Activated CD4-positive, alpha-beta T cell treated with anti-CD3 and anti-CD28 coated beads for 4 hours (primary cell): ENCODE results near the gene MARCKS.
"Not testable (repeated sequence)": the region's sequence is repeated elsewhere in the genome, so short reads cannot be mapped to it uniquely, and the experiment has no call there.

Source experiments
- DNase-seq, 2 donors: peaks; one replicate each; pipeline ENCODE4 v3.0.0-alpha.2; 2020

MARCKS gene

GRCh38 chr6:113888493-113888892, 31.3 kb downstream of the MARCKS start:
- no peak for DNase-seq

GRCh38 chr6:113888956-113889630, 31.9 kb downstream of the MARCKS start:
- DNase-seq = no peak

GRCh38 chr6:113893451-113893850, 36.3 kb downstream of the MARCKS start:
- no peak for DNase-seq

GRCh38 chr6:113893866-113894265, 36.7 kb downstream of the MARCKS start:
- DNase-seq = no peak

- DNase-seq = no peak
Measured at GRCh38 chr6:113894712-113895674, 37.8 kb downstream of the MARCKS start.

GRCh38 chr6:113901482-113901881, 44.3 kb downstream of the MARCKS start:
- DNase-seq = no peak

- DNase-seq = no peak
Measured at GRCh38 chr6:113903666-113904330, 46.7 kb downstream of the MARCKS start.

- no peak for DNase-seq
Measured at GRCh38 chr6:113907102-113907815, 50.1 kb downstream of the MARCKS start.

GRCh38 chr6:113908801-113909200, 51.7 kb downstream of the MARCKS start:
- DNase-seq = no peak

- DNase-seq = peak in 1 of 2 donors; percentile 5
Measured at GRCh38 chr6:113909224-113909856, 52.2 kb downstream of the MARCKS start.

- not testable (repeated sequence) for DNase-seq
Measured at GRCh38 chr6:113910285-113910684, 53.1 kb downstream of the MARCKS start.
